Measurements from ENCODE around the gene TMC3.

Gene TMC3

DNA sequence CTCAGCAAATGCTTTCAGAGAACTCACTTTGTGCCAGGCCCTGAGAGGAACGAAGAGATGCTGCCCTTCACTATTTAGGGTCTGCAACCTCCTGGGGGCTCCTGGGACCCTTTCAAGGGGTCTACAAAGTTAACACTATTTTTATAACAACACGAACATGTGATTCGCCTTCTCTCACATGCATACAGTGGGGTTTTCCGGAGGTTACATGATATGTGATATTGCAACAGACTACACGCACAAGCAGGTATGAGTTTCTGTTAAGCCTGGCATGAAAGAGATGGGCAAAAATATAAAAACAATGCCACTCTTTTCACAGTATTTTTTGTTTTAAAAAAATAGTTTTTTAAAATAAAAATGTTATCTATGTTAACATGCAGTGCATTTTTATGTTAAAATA is 60.3 kb downstream of the TMC3 start:
- Histone ChIP-seq H2AFZ (ENCODE audit: low read depth, low read length) (no peak overlapping the region), H3K4me1 (ENCODE audit: low read length) (peaks cover 100% of the 10 kb centered on the region), H3K36me3 (replicated peaks; ENCODE audit: low read depth, low read length) (peaks cover 83% of the 10 kb centered on the region), H4K20me1 (ENCODE audit: insufficient read depth, low read length) (peaks cover 13% of the 10 kb centered on the region), H3K4me2 (ENCODE audit: low read length) (no peak overlapping the region), H3K27me3 (ENCODE audit: low read depth, low read length) (no peaks in the 10 kb centered on the region), H3K9ac (ENCODE audit: low read length) (no peak overlapping the region), H3K79me2 (ENCODE audit: low read length) (peaks cover 26% of the 10 kb centered on the region), H3K27ac (ENCODE audit: low read length) (peak overlapping the region; percentile 98), H3K9me3 (ENCODE audit: insufficient read depth, low read length) (no peaks in the 10 kb centered on the region), H3K4me3 (ENCODE audit: low read length) (no peak overlapping the region)
- TF ChIP-seq CTCF (IDR thresholded peaks at IDR 0.05; ENCODE audit: low read depth, low read length): no peak
- TF ChIP-seq EZH2phosphoT487 (IDR thresholded peaks at IDR 0.05; ENCODE audit: low read depth): no peak

GRCh38 chr15:81312790-81313543 is 61.0 kb downstream of the TMC3 start:
- peaks cover 83% of the 10 kb centered on the region for H3K36me3 ChIP-seq (replicated peaks; ENCODE audit: low read depth, low read length)
- TF ChIP-seq CTCF (IDR thresholded peaks at IDR 0.05; ENCODE audit: low read depth, low read length) (no peak), EZH2phosphoT487 (IDR thresholded peaks at IDR 0.05; ENCODE audit: low read depth) (no peak)
- H3K4me2 ChIP-seq (ENCODE audit: low read length): peak overlapping the region; percentile 53; the same call in 1 of the 2 replicates
- peaks cover 30% of the 10 kb centered on the region for H3K79me2 ChIP-seq (ENCODE audit: low read length)
- H3K9ac ChIP-seq (ENCODE audit: low read length): peak overlapping the region; percentile 66; the same call in 1 of the 2 replicates
- H3K27me3 ChIP-seq (ENCODE audit: low read depth, low read length): no peaks in the 10 kb centered on the region
- peaks cover 100% of the 10 kb centered on the region for H3K4me1 ChIP-seq (ENCODE audit: low read length)
- peaks cover 20% of the 10 kb centered on the region for H4K20me1 ChIP-seq (ENCODE audit: insufficient read depth, low read length)
- no peak overlapping the region for H2AFZ ChIP-seq (ENCODE audit: low read depth, low read length)
- H3K4me3 ChIP-seq (ENCODE audit: low read length): no peak overlapping the region
- H3K9me3 ChIP-seq (ENCODE audit: insufficient read depth, low read length): no peaks in the 10 kb centered on the region
- peak overlapping the region; percentile 98 for H3K27ac ChIP-seq (ENCODE audit: low read length)

DNA sequence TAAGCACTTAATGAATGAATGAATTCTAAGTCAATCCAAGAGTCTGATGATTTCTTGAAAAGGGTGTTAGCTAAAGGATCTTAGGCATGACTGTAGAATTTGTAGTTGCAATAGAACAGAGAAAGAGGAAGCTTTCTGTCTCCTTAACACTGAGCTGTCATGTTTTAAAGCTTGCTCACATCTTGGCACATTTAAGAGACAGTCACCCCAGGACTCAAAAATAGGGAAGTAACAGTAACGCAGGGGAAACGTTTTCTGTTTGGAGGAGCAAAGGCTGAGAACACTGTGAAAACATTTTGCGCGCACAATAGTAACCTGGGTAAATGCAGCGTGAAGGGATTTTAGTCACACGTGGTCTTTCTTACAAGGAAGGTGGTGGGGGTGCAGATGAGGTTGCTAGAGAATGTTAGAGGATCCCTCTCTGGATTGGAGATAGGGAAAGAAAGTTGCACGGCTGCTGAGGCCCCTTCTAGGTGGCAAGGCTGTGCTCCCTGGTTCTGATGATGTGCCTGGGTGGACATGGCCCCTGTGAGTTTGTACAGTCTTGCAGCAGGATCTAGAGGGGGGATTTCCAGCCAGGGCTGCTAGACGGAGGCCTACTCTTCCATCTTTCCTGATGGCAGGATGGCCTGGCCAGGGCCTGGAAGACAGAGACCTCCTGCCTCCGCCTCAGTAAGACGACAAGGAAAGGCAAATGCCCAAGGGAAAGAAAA is 62.1 kb downstream of the TMC3 start:
- TF ChIP-seq CTCF (IDR thresholded peaks at IDR 0.05; ENCODE audit: low read depth, low read length) (no peak), EZH2phosphoT487 (IDR thresholded peaks at IDR 0.05; ENCODE audit: low read depth) (no peak)
- Histone ChIP-seq H3K4me3 (ENCODE audit: low read length) (peak overlapping the region; percentile 9; the same call in 1 of the 2 replicates), H3K27ac (ENCODE audit: low read length) (peak overlapping the region; percentile 98), H3K9me3 (ENCODE audit: insufficient read depth, low read length) (no peaks in the 10 kb centered on the region), H3K79me2 (ENCODE audit: low read length) (peaks cover 38% of the 10 kb centered on the region), H3K4me2 (ENCODE audit: low read length) (peak overlapping the region; percentile 53), H3K36me3 (replicated peaks; ENCODE audit: low read depth, low read length) (peaks cover 85% of the 10 kb centered on the region), H3K9ac (ENCODE audit: low read length) (peak overlapping the region; percentile 66), H2AFZ (ENCODE audit: low read depth, low read length) (no peak overlapping the region), H4K20me1 (ENCODE audit: insufficient read depth, low read length) (peaks cover 29% of the 10 kb centered on the region), H3K27me3 (ENCODE audit: low read depth, low read length) (no peaks in the 10 kb centered on the region), H3K4me1 (ENCODE audit: low read length) (peaks cover 100% of the 10 kb centered on the region)

DNA sequence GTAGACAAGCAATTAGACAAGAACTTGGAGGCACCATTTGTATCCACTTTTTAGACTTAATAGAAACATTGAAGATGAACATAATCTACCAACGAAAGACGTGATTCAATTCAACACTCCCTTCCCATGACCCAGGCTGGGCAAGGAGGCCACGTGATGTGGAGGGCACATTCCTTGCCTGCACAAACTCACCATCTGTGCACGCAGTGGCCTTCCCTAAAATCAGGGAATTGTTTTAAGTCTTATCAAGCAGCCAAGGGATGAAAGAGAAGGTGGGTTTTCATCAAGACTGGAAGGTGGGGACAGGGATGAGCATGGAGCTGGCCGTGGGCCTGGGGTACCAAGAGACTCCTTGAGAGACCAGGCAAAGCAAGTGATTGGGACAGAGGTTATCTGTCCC is 63.5 kb downstream of the TMC3 start:
- Histone ChIP-seq H3K27ac (ENCODE audit: low read length) (peak overlapping the region; percentile 98), H3K9me3 (ENCODE audit: insufficient read depth, low read length) (no peaks in the 10 kb centered on the region)

More for the DNA sequence above, 63.5 kb downstream of the TMC3 start:
- H3K4me1 ChIP-seq (ENCODE audit: low read length): peaks cover 100% of the 10 kb centered on the region
- H3K79me2 ChIP-seq (ENCODE audit: low read length): peaks cover 52% of the 10 kb centered on the region
- H3K9ac ChIP-seq (ENCODE audit: low read length): peak overlapping the region; percentile 66; the same call in 1 of the 2 replicates
- no peak for TF ChIP-seq CTCF (IDR thresholded peaks at IDR 0.05; ENCODE audit: low read depth, low read length)
- TF ChIP-seq EZH2phosphoT487 (IDR thresholded peaks at IDR 0.05; ENCODE audit: low read depth): no peak
- H2AFZ ChIP-seq (ENCODE audit: low read depth, low read length): no peak overlapping the region
- no peaks in the 10 kb centered on the region for H3K27me3 ChIP-seq (ENCODE audit: low read depth, low read length)
- H3K4me2 ChIP-seq (ENCODE audit: low read length): peak overlapping the region; percentile 31
- H4K20me1 ChIP-seq (ENCODE audit: insufficient read depth, low read length): peaks cover 44% of the 10 kb centered on the region
- H3K36me3 ChIP-seq (replicated peaks; ENCODE audit: low read depth, low read length): peaks cover 85% of the 10 kb centered on the region
- no peak overlapping the region for H3K4me3 ChIP-seq (ENCODE audit: low read length)
